H4 (cell line): ENCODE results near the gene RALGAPA2. TPM values are rescaled to one million over a fixed set of nuclear protein-coding genes. Genes with fewer than 3 reads are reported as not detected.

Source experiments
- DNase-seq: peaks from one replicate; pipeline ENCODE4 v3.0.0-alpha.2; 2015; ENCODE audit warnings: low spot score
- total RNA-seq: library from RNA; depleted of rRNA; stranded (reverse); fragments of >200 nt; shearing (Covaris generic); gene quantifications from 2 replicates; pipeline ENCODE4 v1.2.3, GENCODE V29; 2014

The RALGAPA2 gene
- total RNA-seq, 1 experiment from 2014 or later = 4.5 TPM

DNA sequence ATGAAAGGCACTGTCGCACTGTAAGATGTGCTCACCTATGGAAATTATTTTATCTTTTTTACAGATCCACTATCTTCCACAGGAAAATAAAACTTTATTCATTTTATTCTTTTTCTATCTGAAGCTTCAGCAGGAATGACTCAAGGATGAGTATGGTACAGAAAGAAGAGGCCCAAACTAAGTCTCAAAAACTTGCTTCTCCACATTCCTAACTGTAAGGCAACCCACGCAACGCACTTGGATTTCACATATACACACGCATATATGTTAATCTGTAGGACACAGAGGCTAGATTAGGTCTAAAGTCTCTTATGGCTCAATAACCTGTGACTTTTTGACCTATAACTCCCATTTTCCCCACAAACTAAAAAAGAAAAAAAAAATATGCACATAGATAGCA lies 81.9 kb downstream of the RALGAPA2 start:
- DNase-seq = no peak

DNA sequence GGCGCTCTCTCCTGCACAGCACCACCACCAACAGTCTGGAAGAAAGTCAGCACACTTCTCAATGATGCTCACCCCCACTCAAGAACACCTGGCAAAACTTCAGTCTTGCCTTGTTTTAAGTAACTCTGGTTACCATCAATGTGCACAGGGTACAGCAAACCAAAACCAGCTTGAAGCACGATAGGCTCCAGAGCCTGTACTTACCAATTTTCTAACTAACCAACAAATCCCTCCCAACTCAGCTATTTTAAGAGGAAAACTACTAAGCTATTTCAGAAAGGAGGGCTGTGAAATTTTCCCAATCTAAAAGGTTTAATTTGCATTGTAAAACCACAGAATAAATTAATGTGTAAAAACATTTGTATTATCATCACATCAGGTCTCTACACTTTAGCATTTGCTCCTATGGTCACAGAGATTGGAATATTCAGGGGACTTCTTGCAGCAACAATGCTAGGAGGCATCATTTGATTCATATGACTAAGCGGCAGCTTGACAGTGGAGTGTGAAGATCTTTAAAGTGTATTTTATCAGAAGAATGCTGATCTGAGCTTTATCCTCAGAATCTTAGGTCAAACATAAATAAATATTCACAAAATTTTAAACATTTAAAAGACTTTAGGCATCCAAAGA lies 82.8 kb downstream of the RALGAPA2 start:
- DNase-seq = no peak

DNA sequence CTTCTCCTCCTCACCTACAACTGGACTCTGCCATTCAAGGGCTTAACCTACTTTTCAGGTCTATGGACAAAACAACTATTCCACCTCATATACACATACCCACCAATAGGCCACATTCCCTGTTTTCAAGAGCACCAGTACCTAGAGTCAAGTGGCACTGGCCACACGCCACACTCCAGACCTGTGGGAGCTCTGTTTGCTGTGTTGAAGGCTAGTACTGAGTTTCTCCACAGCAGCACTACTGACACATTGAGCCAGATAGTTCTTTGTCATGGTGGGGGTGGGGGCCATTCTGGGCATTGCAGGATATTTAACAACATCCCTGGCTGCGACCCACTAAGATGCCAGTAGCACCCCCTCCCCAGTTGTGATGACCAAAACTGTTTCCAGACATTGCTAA lies 84.1 kb downstream of the RALGAPA2 start:
- no peak for DNase-seq

DNA sequence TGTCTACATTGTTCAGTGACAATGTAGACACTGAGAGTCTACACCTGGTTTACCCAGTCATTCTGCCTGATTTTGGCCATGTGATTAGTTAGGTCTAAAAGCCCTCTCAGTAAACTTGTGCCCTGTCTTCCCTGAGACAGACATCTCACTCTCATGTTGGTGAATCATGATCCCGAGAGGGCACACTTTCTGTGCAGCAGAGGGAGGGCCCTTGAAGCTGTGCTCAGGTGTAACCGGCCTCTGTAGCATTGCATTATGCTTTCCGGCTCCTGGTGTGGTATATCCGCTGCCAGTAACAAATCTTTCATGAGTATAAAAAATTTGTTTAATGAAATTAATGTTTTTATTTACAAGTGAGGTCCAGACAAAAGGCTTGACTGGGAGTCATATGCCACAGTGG lies 85.0 kb downstream of the RALGAPA2 start:
- no peak for DNase-seq

DNA sequence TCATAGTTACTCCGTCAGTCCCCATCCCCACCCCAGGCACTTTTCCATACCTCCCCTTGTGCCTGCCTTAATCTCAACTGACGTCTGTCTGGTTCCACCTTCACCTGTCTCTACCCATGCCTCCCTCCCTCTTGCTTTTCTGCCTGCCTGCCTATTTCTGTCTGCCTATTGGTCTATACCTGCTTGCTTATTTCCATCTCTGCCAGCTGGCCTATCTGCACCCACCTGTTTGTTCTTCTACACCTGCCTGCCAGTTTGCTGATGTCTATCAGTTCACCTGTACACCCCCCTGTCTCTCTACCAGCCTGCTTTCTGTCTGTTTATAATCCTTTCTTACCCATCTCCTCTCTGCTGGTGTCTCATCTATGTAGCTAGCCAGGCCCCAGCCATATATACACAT lies 87.5 kb downstream of the RALGAPA2 start:
- no peak for DNase-seq

DNA sequence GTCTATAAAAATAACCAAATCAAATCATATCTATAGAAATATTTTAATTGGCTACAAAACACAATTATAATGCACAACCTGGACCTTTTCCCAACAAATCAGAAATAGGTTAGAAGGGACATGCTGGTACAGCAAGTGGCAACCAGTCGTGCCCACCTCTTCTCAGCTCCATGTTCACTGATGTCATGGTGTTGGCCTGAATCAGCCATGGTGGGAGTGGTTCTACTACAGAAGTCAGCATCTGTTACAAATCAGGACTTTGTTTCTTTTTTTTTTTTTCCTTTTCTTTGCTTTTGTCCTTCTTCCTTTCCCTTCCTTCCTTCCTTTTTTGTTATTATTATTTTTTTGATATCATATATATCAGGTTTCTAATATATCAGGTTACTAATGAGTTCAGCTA lies 91.2 kb downstream of the RALGAPA2 start:
- DNase-seq = no peak

DNA sequence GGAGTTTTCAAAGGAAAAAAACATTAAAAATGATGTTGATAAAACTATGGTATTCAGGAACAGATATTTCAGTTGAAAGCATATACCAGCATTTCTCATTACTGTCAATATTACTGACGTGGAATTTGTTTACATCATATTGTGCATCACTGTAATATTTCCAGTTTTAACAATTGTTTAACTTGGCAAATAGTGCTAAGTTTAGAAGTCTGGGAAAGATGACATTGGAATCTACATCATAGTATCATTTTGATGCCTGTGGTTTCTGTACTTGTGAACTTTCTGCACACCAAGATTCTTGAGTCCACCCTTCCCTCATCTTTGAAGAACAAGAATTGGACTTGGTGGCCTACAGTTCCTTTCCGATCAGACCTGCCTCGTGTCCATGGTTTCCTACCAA lies 98.1 kb downstream of the RALGAPA2 start:
- no peak for DNase-seq

DNA sequence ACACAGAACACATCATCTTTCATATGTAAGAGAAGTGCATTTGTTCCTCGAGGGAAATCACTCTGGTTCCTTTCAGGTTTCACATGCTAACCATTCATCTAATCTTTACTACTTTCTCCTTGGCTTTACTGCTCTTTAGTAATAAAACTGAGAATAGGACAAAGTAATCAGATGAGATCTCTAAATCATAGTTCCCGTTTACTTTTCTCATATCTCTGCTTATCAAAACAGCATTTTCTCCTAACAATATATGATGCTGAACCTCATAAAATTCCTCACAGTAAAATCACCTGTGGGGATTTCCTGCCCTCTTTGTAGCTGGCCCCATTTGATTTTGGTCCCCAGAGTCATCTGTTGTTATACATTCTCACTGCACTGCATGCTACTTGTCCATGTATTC lies 100.2 kb downstream of the RALGAPA2 start:
- DNase-seq = no peak

DNA sequence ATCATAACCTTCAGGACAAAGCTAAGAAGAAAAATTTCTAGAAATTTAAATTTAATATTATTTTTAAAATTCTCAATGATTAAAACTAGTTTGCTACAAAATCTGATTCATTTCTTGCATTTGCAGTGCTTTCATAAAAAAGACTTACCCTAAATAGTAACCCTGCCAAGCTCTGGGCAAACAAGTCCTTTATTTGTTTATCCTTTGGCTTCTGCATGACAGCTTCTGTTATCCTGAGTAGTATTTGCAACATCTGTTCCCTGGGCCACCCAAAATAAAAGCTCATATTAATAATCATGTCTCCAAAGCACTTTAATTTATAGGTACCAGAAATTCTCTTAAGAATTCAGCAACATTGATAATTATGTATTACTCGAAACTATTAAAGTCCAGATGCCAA lies 101.3 kb downstream of the RALGAPA2 start:
- no peak for DNase-seq

DNA sequence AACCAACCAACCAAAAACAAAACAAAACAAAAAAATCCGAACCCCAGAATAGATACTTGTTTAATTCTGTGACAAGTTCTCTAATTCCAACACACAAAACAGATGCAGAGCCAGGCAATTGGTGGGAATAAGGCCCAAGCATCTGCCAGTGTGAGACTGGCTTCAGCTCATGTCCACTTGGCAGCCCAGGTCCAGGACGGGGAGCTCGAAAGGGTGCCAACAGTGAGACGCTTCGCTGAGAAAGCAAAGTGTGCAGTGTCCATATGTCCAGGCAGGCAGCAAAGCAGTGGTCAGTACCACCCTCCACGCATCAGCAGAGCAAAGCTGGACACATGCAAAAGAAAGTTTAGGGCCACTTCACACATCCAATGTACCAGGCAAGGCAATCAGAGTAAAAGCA lies 102.9 kb downstream of the RALGAPA2 start:
- no peak for DNase-seq

DNA sequence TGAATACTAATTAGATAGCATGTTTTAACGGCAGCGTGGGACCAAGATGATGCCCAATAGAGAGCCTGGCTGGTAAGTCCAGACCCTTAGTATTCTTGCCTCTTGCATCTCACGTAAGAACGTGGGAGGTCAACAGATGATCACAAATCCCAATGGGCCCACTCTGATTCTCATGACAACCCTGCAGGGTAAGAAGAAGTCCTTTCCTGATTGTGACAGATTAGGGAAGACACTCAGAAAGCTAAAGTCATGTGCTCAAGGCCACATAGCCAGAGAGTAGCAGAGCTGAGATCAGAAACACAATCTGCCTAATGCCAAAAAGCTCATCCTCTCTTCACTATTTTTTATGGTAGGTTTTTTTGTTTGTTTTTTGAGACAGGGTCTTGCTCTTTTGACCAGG lies 103.8 kb downstream of the RALGAPA2 start:
- DNase-seq = no peak

DNA sequence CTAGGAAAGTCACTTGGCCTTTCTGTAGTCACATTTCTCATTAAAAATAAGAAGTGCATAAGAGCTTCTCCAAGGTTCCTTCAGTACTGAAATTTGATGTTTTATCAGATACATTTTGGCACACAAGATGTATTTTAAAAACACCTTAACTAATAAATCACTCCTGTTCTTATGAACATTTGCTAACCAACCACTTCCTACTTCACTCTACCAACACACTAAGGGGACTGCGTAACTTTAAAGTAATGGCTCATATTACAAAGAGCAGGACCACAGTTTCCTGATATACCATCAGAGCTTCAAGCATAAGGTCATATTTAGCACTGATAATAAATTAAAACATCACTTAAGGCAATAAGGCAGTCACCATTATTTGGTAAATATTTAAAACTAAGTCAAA lies 104.4 kb downstream of the RALGAPA2 start:
- DNase-seq = no peak

DNA sequence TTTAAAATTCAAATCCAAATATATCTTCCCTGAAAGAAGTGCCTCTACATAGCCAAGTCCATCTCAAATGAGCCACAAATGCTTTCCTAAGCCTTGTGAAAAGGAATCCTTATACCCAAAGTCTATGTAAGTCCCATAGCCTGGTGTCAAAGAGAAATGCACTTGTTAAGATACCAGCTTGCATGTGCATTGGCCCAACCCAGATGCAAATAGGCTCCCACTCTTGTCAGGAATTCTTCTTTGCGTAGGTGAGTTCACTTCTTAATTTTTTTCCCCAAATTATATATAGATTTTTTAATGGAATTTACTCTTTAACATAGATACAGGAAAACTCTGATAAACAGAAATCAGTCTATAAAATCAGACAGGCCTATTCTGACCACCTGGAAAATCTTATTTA lies 105.6 kb downstream of the RALGAPA2 start:
- DNase-seq = no peak

DNA sequence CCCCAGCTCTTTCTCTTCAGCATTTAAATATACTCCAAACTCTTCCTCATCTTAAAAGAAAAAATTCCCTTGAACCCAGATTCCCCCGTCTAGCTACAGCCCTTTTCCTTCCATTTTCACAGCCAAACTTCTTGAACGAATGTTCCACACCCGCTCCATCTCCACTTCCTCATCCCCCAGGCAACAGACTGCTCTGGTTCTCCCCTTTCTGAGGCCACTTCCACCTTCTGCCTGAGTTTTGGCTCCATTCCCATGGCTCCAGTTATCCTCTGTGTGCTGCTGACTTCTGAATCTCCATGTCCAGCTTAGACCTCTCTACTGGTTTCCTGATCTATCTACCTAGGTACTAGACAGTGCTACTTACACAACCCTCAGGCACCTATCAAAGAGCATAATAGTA lies 106.4 kb downstream of the RALGAPA2 start:
- DNase-seq = no peak

DNA sequence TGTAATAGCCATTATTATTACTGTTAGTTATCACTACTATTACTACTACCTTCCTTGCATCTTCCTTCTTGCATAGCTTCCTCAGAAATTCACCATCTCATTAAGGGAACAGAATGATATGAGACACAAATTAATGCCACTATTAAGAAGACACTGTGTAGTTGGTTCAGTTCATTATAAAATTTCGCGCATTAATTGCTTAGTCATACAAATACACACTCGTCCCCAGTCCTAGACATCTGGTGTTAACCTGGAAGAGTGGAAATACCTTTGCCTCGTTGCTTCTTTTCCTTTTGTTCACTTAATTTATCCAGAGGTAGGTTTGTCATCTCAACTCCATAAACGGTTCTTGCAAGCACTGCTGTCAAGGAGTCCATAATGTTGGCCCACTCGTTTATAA lies 107.5 kb downstream of the RALGAPA2 start:
- no peak for DNase-seq

DNA sequence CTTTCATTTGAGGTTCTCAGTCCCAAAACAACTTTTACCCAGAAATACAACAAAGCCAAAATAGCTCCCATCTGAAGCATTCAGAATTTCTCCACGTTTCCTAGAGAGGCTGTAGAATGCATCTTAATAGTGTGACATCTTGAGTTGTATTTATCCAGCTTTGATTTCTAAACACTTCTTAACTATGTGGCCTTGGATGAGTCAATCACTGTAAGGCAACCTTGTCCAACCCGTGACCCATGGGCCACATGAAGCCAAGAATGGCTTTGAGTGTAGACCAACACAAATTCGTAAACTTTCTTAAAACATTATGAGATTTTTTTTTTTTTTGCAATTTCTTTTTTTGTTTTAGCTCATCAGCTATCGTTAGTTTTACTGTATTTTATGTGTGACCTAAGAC lies 108.1 kb downstream of the RALGAPA2 start:
- no peak for DNase-seq

DNA sequence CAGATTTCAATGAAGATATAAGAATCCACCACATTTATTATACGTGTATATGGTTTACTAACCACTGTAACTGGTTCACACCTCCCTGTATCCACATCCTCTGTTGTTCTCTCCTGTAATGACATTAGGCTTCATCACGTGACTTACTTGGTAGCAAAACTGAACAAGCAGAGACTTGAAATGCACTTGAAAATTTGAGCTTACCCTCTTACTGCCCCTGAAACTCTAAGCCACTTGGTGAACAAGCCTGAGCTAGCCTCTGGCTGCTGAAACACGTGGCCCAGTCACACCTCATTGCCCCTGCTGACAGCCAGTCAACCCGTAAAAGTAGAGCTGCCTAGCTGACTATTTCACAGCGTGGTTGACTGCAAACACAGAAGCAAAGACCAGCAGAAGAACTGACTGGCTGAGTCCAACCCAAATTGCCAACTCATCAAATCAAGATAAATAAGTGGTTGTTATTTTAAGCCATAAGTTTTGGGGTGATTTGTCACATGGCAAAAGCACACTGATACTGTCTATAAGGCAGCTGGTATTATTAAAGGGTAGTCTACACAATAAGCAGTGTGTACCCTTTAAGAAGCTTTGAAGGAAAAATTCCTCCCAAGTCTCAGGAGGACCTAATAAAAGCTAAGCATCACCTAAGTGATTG lies 109.0 kb downstream of the RALGAPA2 start:
- DNase-seq = no peak

DNA sequence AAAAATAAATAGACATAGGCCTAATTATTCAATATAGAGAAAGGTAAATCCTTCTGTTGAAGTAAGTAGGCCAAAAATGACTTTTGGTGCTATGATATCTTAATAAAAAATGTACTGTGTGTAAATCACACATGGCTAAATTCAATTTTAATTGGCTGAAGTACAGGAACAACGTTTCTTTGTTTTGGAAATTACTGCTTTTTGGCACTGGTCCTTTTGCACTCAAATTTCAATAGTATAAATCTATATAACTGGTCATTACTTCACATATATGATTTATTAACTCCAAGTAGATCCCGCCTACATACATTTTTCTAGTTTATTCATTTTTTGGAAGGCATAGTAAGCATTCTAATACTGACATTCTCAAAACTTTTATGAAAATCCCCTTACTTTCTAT lies 114.5 kb downstream of the RALGAPA2 start:
- DNase-seq = no peak

DNA sequence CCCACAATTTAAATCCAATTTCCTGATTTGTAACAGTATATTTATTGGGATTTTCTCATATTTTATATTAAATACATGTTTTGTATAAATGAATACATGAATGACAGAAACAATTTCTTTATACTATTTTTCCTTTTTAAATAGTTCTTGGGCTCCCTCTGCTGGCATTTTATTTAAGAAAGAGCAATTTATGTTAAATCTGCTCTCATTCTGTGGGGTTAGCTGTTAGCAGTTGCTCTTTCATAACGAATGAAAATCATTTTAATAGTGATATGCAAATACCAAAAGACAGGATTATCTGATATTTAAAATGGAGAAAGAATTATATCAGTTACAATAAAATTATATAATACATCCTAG lies 118.3 kb downstream of the RALGAPA2 start:
- no peak for DNase-seq

DNA sequence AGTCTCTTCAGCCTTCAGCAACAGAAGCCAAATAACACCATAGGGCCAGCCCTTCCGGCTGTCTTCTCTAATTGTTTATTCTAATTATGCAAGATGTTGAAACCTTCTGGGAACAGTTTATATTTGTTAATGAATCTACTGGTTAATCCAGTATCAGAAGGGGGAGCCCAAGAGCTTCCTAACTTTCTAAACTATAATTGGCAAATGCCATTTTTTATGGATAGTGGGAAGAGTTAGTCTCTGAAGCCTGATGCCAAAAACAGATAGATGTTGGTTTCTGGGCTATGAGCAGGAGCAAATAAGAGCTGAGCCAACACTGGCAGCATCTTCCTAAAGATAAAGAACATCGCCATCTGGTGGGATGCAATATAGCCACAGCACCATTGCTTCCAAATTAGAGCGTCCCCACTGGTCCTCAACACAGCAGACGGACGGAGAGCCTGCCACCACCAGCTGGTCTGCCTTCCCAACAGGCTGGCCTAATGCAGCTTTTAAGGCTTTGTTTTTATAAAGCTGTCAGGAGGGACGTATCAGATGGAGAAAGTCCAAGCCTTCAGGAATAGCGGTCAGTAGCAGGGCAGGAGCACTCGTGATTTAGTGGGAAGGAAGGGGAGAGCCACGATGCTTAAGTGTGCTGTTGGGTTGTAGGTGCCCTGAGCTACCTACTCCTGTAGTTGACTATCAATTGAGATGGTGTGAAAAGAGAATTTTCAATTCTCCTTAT lies 118.8 kb downstream of the RALGAPA2 start:
- peak; percentile 56 for DNase-seq

DNA sequence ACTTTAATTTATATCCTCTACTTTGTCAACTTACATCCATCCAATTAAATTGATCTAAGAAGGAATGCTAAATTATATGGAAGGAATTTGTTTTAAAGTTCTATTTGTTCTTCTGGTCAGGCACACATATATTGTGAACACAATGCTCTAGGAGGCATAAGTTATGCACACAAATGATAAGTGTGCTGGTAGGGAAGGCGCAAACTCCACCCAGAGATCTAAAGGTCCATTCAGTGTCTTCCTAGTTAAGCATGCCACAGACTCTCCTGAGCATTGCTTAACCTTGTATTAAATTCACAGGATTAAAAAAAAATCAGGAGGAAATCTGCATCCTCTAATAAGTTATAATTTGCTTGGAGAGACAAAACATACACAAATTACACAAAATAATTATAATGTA lies 127.3 kb downstream of the RALGAPA2 start:
- DNase-seq = no peak

DNA sequence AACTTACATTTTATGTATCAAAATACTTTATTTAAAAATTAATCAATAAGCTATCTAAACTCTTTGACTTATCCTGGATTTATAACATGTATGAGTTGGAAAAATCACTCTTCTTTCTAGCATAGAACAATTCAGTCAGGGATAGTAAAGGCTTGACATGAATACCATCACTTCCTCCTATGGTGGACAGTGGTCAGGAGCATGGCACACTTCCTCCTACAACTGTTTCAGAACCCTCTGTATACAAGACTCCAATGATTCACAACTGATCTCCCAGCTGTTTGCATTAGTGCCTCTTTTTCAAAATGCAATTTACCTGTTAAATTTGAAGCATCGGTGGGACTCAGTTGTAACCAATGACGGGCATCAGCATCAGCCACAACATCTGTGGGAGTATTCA lies 129.7 kb downstream of the RALGAPA2 start:
- no peak for DNase-seq

DNA sequence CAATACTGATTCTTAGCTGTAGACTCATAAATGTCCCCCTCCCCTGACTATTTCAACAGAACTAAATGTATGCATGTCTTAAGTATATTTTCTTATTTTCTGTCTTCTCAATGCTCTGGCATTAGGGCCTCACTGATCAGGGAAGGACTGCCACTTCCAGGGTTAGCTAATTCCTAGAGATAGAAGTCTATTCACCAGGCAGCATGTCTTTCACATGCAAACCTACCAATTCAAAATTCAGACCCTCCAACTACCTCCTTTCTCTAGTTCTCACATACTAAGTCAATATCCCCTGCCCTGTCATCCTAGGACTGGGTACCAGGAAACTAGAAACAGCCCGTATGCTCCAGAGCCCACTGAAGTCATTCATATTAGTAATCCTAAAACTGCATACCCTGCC lies 132.3 kb downstream of the RALGAPA2 start:
- no peak for DNase-seq

DNA sequence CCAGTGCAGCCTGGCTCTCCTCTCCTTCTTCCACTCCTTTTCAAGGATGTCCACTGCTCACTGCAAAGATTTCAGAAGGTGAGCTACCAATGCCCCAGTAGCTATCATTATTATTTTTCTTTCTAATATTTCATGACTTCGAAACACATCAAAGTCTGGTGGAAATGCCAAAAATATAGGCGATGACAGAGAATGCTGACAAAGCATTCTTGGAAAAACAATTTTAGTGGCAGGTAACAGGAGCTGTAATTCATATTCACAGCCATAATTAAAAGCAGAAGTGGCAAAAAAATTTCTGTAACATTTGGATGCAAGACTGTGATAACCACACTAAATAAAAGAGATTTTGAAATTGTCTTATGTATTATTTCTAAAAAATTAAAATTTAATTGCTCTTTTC lies 133.6 kb downstream of the RALGAPA2 start:
- no peak for DNase-seq
